ENCODE measurements around the gene TCTN1. TPM values are rescaled to one million over a fixed set of nuclear protein-coding genes. Genes with fewer than 3 reads are reported as not detected.

TCTN1 gene
- total and polyA plus RNA-seq, 2 of the 13 experiments (the other 11 are each of a cell fraction or from before 2014, with no cell fraction given) = 13.6 to 16.0 TPM

DNA sequence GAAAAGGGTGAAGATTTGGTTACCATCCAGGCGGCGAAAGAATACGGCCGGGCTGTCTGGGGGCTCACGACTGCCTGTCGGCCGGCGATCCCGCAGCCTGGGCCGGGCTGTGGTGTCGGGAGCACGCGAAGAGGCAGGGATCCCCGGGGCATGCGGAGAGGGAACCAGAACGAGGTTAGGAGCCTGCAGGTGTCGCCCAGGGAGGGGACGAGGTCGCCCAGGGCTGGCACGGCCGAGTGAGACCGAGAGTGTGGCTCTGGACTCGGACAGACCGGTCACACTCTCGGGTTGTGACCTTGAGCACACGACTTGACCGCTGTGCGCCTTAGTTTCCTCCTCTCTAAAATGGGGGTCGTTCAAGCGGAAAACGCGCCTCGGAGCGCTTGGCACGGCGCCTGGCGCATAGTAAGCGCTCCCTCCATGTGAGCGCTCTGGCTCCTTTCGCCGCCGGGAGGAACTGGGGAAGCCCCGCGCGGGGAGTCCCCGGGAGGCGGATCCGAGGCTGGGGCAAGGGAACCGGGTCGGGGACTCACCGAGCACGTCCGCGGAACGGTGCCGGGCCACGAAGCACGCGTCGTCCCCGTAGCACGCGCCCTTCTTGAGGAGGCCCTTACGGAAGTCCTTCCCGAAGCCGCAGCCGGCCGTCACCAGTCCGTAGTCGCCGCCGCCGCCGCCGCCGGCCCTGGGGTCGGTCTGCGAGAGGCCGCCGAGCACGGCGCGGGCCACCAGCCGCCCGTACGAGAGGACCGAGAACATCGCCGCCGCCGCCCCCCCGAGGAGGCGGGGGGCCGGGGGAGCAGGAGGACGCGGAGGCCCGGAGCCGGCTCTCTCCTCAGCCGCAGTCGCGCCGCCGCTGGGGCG lies 31.4 kb upstream of the TCTN1 start (continued):
- TF ChIP-seq, protein P1, sequence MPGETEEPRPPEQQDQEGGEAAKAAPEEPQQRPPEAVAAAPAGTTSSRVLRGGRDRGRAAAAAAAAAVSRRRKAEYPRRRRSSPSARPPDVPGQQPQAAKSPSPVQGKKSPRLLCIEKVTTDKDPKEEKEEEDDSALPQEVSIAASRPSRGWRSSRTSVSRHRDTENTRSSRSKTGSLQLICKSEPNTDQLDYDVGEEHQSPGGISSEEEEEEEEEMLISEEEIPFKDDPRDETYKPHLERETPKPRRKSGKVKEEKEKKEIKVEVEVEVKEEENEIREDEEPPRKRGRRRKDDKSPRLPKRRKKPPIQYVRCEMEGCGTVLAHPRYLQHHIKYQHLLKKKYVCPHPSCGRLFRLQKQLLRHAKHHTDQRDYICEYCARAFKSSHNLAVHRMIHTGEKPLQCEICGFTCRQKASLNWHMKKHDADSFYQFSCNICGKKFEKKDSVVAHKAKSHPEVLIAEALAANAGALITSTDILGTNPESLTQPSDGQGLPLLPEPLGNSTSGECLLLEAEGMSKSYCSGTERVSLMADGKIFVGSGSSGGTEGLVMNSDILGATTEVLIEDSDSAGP (CRISPR knock-in tag; IDR thresholded peaks at IDR 0.05; ENCODE audit: borderline replicate concordance) = peak; percentile 62; the same call in 1 of the 2 replicates
- TF ChIP-seq ZNF749 (CRISPR knock-in tag; IDR thresholded peaks at IDR 0.05; ENCODE audit: borderline replicate concordance) (no peak), ISL2 (CRISPR knock-in tag; IDR thresholded peaks at IDR 0.05) (peak; percentile 48; the same call in 1 of the 2 replicates), FOXJ3 (CRISPR knock-in tag; IDR thresholded peaks at IDR 0.05; ENCODE audit: borderline replicate concordance) (no peak; the same call in 1 of the 2 replicates), RXRA (CRISPR knock-in tag; IDR thresholded peaks at IDR 0.05) (0 out of 2 replicates have a peak, but pooled peaks have one; percentile 24), AGO2 (optimal IDR thresholded peaks at IDR 0.05; ENCODE audit: low read depth, low read length) (peak; percentile 72), FLYWCH1 (CRISPR knock-in tag; IDR thresholded peaks at IDR 0.05) (no peak), PCBP1 (IDR thresholded peaks at IDR 0.05; ENCODE audit: borderline replicate concordance, low read depth, low read length) (no peak), MXI1 (IDR thresholded peaks at IDR 0.05; ENCODE audit: borderline replicate concordance, low read depth, low read length) (no peak), MBNL3 (CRISPR knock-in tag; conservative IDR thresholded peaks at IDR 0.05) (no peak)
- TF ChIP-seq, protein P2, sequence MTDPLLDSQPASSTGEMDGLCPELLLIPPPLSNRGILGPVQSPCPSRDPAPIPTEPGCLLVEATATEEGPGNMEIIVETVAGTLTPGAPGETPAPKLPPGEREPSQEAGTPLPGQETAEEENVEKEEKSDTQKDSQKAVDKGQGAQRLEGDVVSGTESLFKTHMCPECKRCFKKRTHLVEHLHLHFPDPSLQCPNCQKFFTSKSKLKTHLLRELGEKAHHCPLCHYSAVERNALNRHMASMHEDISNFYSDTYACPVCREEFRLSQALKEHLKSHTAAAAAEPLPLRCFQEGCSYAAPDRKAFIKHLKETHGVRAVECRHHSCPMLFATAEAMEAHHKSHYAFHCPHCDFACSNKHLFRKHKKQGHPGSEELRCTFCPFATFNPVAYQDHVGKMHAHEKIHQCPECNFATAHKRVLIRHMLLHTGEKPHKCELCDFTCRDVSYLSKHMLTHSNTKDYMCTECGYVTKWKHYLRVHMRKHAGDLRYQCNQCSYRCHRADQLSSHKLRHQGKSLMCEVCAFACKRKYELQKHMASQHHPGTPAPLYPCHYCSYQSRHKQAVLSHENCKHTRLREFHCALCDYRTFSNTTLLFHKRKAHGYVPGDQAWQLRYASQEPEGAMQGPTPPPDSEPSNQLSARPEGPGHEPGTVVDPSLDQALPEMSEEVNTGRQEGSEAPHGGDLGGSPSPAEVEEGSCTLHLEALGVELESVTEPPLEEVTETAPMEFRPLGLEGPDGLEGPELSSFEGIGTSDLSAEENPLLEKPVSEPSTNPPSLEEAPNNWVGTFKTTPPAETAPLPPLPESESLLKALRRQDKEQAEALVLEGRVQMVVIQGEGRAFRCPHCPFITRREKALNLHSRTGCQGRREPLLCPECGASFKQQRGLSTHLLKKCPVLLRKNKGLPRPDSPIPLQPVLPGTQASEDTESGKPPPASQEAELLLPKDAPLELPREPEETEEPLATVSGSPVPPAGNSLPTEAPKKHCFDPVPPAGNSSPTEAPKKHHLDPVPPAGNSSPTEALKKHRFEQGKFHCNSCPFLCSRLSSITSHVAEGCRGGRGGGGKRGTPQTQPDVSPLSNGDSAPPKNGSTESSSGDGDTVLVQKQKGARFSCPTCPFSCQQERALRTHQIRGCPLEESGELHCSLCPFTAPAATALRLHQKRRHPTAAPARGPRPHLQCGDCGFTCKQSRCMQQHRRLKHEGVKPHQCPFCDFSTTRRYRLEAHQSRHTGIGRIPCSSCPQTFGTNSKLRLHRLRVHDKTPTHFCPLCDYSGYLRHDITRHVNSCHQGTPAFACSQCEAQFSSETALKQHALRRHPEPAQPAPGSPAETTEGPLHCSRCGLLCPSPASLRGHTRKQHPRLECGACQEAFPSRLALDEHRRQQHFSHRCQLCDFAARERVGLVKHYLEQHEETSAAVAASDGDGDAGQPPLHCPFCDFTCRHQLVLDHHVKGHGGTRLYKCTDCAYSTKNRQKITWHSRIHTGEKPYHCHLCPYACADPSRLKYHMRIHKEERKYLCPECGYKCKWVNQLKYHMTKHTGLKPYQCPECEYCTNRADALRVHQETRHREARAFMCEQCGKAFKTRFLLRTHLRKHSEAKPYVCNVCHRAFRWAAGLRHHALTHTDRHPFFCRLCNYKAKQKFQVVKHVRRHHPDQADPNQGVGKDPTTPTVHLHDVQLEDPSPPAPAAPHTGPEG (CRISPR knock-in tag; IDR thresholded peaks at IDR 0.05) = no peak
- TF ChIP-seq, protein P3, sequence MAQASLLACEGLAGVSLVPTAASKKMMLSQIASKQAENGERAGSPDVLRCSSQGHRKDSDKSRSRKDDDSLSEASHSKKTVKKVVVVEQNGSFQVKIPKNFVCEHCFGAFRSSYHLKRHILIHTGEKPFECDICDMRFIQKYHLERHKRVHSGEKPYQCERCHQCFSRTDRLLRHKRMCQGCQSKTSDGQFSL (CRISPR knock-in tag; IDR thresholded peaks at IDR 0.05) = no peak
- TF ChIP-seq, protein P4, sequence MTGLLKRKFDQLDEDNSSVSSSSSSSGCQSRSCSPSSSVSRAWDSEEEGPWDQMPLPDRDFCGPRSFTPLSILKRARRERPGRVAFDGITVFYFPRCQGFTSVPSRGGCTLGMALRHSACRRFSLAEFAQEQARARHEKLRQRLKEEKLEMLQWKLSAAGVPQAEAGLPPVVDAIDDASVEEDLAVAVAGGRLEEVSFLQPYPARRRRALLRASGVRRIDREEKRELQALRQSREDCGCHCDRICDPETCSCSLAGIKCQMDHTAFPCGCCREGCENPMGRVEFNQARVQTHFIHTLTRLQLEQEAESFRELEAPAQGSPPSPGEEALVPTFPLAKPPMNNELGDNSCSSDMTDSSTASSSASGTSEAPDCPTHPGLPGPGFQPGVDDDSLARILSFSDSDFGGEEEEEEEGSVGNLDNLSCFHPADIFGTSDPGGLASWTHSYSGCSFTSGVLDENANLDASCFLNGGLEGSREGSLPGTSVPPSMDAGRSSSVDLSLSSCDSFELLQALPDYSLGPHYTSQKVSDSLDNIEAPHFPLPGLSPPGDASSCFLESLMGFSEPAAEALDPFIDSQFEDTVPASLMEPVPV (CRISPR knock-in tag; IDR thresholded peaks at IDR 0.05) = no peak
- TF ChIP-seq, protein P5, sequence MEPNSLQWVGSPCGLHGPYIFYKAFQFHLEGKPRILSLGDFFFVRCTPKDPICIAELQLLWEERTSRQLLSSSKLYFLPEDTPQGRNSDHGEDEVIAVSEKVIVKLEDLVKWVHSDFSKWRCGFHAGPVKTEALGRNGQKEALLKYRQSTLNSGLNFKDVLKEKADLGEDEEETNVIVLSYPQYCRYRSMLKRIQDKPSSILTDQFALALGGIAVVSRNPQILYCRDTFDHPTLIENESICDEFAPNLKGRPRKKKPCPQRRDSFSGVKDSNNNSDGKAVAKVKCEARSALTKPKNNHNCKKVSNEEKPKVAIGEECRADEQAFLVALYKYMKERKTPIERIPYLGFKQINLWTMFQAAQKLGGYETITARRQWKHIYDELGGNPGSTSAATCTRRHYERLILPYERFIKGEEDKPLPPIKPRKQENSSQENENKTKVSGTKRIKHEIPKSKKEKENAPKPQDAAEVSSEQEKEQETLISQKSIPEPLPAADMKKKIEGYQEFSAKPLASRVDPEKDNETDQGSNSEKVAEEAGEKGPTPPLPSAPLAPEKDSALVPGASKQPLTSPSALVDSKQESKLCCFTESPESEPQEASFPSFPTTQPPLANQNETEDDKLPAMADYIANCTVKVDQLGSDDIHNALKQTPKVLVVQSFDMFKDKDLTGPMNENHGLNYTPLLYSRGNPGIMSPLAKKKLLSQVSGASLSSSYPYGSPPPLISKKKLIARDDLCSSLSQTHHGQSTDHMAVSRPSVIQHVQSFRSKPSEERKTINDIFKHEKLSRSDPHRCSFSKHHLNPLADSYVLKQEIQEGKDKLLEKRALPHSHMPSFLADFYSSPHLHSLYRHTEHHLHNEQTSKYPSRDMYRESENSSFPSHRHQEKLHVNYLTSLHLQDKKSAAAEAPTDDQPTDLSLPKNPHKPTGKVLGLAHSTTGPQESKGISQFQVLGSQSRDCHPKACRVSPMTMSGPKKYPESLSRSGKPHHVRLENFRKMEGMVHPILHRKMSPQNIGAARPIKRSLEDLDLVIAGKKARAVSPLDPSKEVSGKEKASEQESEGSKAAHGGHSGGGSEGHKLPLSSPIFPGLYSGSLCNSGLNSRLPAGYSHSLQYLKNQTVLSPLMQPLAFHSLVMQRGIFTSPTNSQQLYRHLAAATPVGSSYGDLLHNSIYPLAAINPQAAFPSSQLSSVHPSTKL (CRISPR knock-in tag; IDR thresholded peaks at IDR 0.05) = no peak; the same call in 1 of the 2 replicates
